SH-SY5Y (cell line): Measurements from ENCODE around the gene GOLGA3.

Source experiments
- GATA2 ChIP-seq: IDR thresholded peaks from 2 replicates; pipeline ENCODE4 v1.6.1; 2011; ENCODE audit warnings: mild to moderate bottlenecking, low read depth, low read length
- GATA3 ChIP-seq: IDR thresholded peaks from 2 replicates; pipeline ENCODE4 v1.6.1; 2011; ENCODE audit warnings: low read depth, mild to moderate bottlenecking, low read length, moderate library complexity

DNA sequence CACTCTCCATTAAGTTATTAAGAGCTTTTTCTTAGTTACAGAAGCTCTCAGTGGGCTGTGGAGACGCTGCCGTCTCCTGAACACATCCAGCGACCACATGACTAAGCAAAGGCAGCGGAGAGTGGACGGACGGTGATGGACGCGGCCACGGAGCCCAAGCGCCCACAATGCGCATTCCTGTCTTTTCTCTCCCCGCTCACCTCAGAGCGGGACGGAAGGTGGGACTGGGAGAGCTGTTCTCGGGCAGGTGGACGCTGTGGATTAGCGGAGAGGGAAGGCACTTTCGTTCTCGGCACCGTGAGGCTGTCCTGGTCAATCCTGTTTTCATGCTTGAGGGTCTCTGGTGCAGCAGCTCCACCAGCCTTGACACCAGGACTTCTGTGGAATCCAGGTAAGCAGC lies 64.4 kb downstream of the GOLGA3 start:
- TF ChIP-seq GATA2 (no peak), GATA3 (no peak)
